K562 (cell line): ENCODE data around the gene THUMPD2. TPM values are rescaled to one million over a fixed set of nuclear protein-coding genes. Genes with fewer than 3 reads are reported as not detected.

Experiments
- ATAC-seq: fragments of 200-7000 bp; cut with Tn5 transposase; 3 replicates; pipeline ENCODE4 v1.9.1; 2020; ENCODE audit warnings: moderate library complexity
- BruUV-seq: library from RNA; stranded (reverse); fragments of 400-500 nt; replicated peaks from 2 replicates; lab custom pipeline; 2021; lab: Mats Ljungman, UMichigan
- CTCF ChIA-PET: fragments of 300-600 bp; formaldehyde crosslinking; extraction: SDS; loops from one replicate; lab custom pipeline; 2021; ENCODE audit warnings: low intra/inter-chr PET ratio; lab: Yijun Ruan, JAX
- POLR2A ChIA-PET: fragments of 300-600, 350-650 bp; sonication (Branson Sonifier 250); formaldehyde crosslinking; extraction: SDS; loops from one replicate; lab custom pipeline; 2021; ENCODE audit warnings: antibody characterized with exemption, inconsistent platforms; lab: Yijun Ruan, JAX
- DNase-seq, 4 experiments: peaks; one replicate each; pipeline versions ENCODE4 v3.0.0 to v3.0.0-alpha.2; 2011 to 2018; ENCODE audit warnings: low spot score in 3 of 4, mixed read lengths in 3 of 4; ENCODE audit errors: extremely low read depth in 1 of 4
- FAIRE-seq: peaks from 2 replicates; lab custom pipeline; 2011; peaks lifted over from hg19 to GRCh38; lab: Jason Lieb, UNC
- H2AFZ ChIP-seq: 2 replicates; pipeline ENCODE4 v1.6.0; 2011; ENCODE audit warnings: low read depth, low read length, control low read depth, inconsistent platforms
- H3K27ac ChIP-seq: fragments of 200-600 bp; 3 replicates; pipeline ENCODE4 v1.8.0; 2011; ENCODE audit warnings: low read depth, mild to moderate bottlenecking, control low read depth, inconsistent platforms, low read length, moderate library complexity, mixed read lengths; ENCODE audit errors: extremely low read depth
- H3K27me3 ChIP-seq, 2 experiments: fragments of 300-600 bp in 1 of 2; 2 replicates in 1 of 2; 3 replicates in 1 of 2; pipeline versions ENCODE4 v1.6.0 to v1.8.0; 2011; ENCODE audit warnings: inconsistent platforms in 2 of 2, low read length in 2 of 2, mild to moderate bottlenecking in 1 of 2, mixed read lengths in 1 of 2, moderate library complexity in 1 of 2; ENCODE audit not compliant: control insufficient read depth in 2 of 2, insufficient read depth in 2 of 2
- H3K36me3 ChIP-seq: fragments of 300-600 bp; 3 replicates; pipeline ENCODE4 v1.8.0; 2011; ENCODE audit warnings: mild to moderate bottlenecking, low read length, inconsistent platforms; ENCODE audit not compliant: control insufficient read depth, insufficient read depth
- H3K4me1 ChIP-seq, 2 experiments: fragments of 200-600 bp in 1 of 2; replicated peaks in 1 of 2; 2 replicates in 1 of 2; 3 replicates in 1 of 2; pipeline versions ENCODE4 v1.5.1 to v1.8.0; 2011; ENCODE audit warnings: inconsistent platforms in 2 of 2, low read length in 2 of 2, mild to moderate bottlenecking in 1 of 2, mixed read lengths in 1 of 2, moderate library complexity in 1 of 2; ENCODE audit not compliant: control insufficient read depth in 2 of 2, insufficient read depth in 2 of 2
- H3K4me2 ChIP-seq: 2 replicates; pipeline ENCODE4 v1.6.1; 2011; ENCODE audit warnings: low read length, control low read depth, inconsistent platforms, mixed read lengths; ENCODE audit not compliant: insufficient read depth
- H3K4me3 ChIP-seq: fragments of 200-600 bp; sonication (generic), shearing (Covaris generic); 2 replicates; pipeline ENCODE4 v1.5.1; 2016; ENCODE audit warnings: control low read depth, inconsistent platforms
- H3K79me2 ChIP-seq: fragments of 200-600 bp; 3 replicates; pipeline ENCODE4 v1.8.0; 2011; ENCODE audit warnings: low read length, inconsistent platforms; ENCODE audit not compliant: control insufficient read depth, insufficient read depth
- H3K9ac ChIP-seq, 2 experiments: 2 replicates each; pipeline versions ENCODE4 v1.6.0 to v1.6.1; 2011; ENCODE audit warnings: low read depth in 2 of 2, low read length in 2 of 2, control low read depth in 1 of 2, inconsistent platforms in 1 of 2, mild to moderate bottlenecking in 1 of 2, mixed read lengths in 1 of 2; ENCODE audit not compliant: insufficient read depth in 1 of 2
- H3K9me1 ChIP-seq: one replicate; pipeline ENCODE4 v1.6.0; 2011; ENCODE audit warnings: inconsistent platforms, mild to moderate bottlenecking, low read length, moderate library complexity; ENCODE audit not compliant: control insufficient read depth, insufficient read depth
- H3K9me3 ChIP-seq: replicated peaks from 2 replicates; pipeline ENCODE4 v1.5.1; 2011; ENCODE audit warnings: low read depth, low read length, inconsistent platforms; ENCODE audit not compliant: control insufficient read depth, insufficient read depth
- H4K20me1 ChIP-seq: replicated peaks from 2 replicates; pipeline ENCODE4 v1.6.1; 2011; ENCODE audit warnings: low read length, inconsistent platforms, mixed read lengths; ENCODE audit not compliant: control insufficient read depth, insufficient read depth
- NRF1 ChIP-seq, 2 experiments: fragments of 450-650 bp; IDR thresholded peaks in 1 of 2; conservative IDR thresholded peaks in 1 of 2; 2 replicates each; pipeline ENCODE4 v1.6.1; 2014; ENCODE audit warnings: mild to moderate bottlenecking in 2 of 2
- RAD21 ChIP-seq, 2 experiments: fragments of 250-450 bp in 1 of 2; fragments of 450-650 bp in 1 of 2; sonication (Bioruptor Pico) in 1 of 2; formaldehyde crosslinking in 1 of 2; IDR thresholded peaks in 1 of 2; conservative IDR thresholded peaks in 1 of 2; 2 replicates each; pipeline versions ENCODE4 v1.4.0 to v1.8.0; 2020 to 2022; ENCODE audit warnings: mild to moderate bottlenecking in 2 of 2, moderate library complexity in 1 of 2
- SMARCB1 ChIP-seq: IDR thresholded peaks from 2 replicates; pipeline ENCODE4 v1.6.1; 2011; ENCODE audit warnings: improper control_type of control experiment, low read depth; ENCODE audit not compliant: insufficient read length
- SMC3 ChIP-seq: conservative IDR thresholded peaks from 2 replicates; pipeline ENCODE4 v1.6.1; 2011; ENCODE audit warnings: low read depth, low read length, improper control_type of control experiment; ENCODE audit not compliant: insufficient read depth
- ZNF217 ChIP-seq: sonication (generic); formaldehyde crosslinking; IDR thresholded peaks from 2 replicates; pipeline ENCODE4 v1.8.0; 2022; ENCODE audit warnings: mild to moderate bottlenecking, missing genetic modification reagents
- ZNF589 ChIP-seq: fragments of 200-800 bp; sonication (Bioruptor generic); IDR thresholded peaks from 2 replicates; pipeline ENCODE4 v1.6.1; 2016; ENCODE audit warnings: low read depth, missing genetic modification characterization, missing compliant biosample characterization
- WGBS: fragments of 100-300 bp; shearing (Covaris generic); methylation state at CpG from one replicate; pipeline ENCODE4 v1.1.6; 2016; ENCODE audit warnings: low coverage, mixed read lengths; ENCODE audit not compliant: insufficient coverage; ENCODE audit errors: missing lambda C conversion rate; 5-methylcytosine and 5-hydroxymethylcytosine counted together
- in situ Hi-C: fragments of 300-500 bp; cut with MboI; formaldehyde crosslinking; loops from 4 replicates; pipeline ENCODE4 v1.15.0; 2018; ENCODE audit warnings: inconsistent platforms, mixed read lengths
- intact Hi-C: fragments of 100-400 bp; cut with micrococcal nuclease; formaldehyde crosslinking; loops from 2 replicates; pipeline ENCODE4 v1.14.2; 2022
- polyA plus RNA-seq, 8 experiments: library from polyadenylated mRNA; depleted of rRNA in 4 of 8; stranded (reverse) in 5 of 8; unstranded in 3 of 8; fragments of >200 nt; fragmentation: Nextera tagmentation in 2 of 8; fragmentation: Illumina TruSeq in 1 of 8; extraction: Ambion mirVana in 2 of 8; extraction: Trizol in 1 of 8; gene quantifications; 2 replicates each; pipeline versions ENCODE4 v1.2.1 to v1.2.3, GENCODE V29; 2011 to 2014; ENCODE audit warnings: inconsistent platforms in 1 of 8, missing spikeins in 1 of 8
- total RNA-seq, 7 experiments: library from RNA; depleted of rRNA in 6 of 7; stranded (reverse); fragments of >200 nt in 6 of 7; fragmentation: Illumina TruSeq in 2 of 7; extraction: Trizol in 2 of 7; gene quantifications; 2 replicates each; pipeline versions ENCODE4 v1.2.1 to v1.2.3, GENCODE V29; 2011 to 2021; ENCODE audit warnings: low replicate concordance in 1 of 7
- TF ChIP-seq, protein P1 (sequence below), 2 experiments: fragments of 450-650 bp; formaldehyde crosslinking in 1 of 2; IDR thresholded peaks; 2 replicates each; pipeline versions ENCODE4 v1.4.0 to v1.6.1; 2014 to 2020; ENCODE audit warnings: mild to moderate bottlenecking in 2 of 2, borderline replicate concordance in 1 of 2, low read depth in 1 of 2
- TF ChIP-seq, protein P2 (sequence below), 3 experiments: IDR thresholded peaks in 2 of 3; conservative IDR thresholded peaks in 1 of 3; 2 replicates each; pipeline ENCODE4 v1.5.1; 2011 to 2012; ENCODE audit warnings: low read length in 3 of 3, mild to moderate bottlenecking in 3 of 3, control low read depth in 2 of 3, improper control_type of control experiment in 1 of 3, inconsistent platforms in 1 of 3, low read depth in 1 of 3, mixed read lengths in 1 of 3, moderate library complexity in 1 of 3; ENCODE audit not compliant: insufficient read depth in 2 of 3

THUMPD2 gene
- total and polyA plus RNA-seq, 9 of the 15 experiments (the other 6 are each of a cell fraction or from before 2014, with no cell fraction given), result 9.6 to 40.4 (median 24.0) TPM

DNA sequence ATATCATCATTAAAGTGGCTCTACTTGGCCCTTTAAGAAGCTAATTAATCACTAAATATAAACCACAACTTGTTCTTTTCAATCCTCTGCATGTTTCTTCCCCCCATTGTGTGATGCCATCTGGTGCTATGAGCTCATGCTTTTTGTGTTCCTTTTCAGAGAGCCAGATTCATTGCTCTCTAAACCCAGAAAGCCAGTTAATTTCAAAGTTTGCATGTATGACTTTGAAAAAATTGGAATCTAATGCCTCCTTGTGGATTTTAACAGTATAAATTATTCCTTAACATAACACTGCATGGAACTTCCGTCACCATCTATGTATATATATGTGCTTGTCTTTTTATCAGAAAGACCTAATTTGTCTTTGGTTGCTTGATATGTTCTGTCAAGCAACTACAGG, 82.2 kb downstream of the THUMPD2 start:
- H3K9me3 ChIP-seq, result 0 out of 2 replicates have a peak, but pooled peaks cover 3% of the 10 kb centered on the region
- intact Hi-C loops (loop anchor here (1.0 kb wide), 1 partner anchor 184 kb away; no protein-coding TSS in a partner anchor), in situ Hi-C loops (no loop called here)
- no peaks in the 10 kb centered on the region for H3K36me3 ChIP-seq
- ChIA-PET POLR2A (interaction anchor here (0.6 to 1.5 kb wide), 4 partner anchors 9 to 390 kb away, joined by 3 to 4 read pairs (median 3); no protein-coding TSS in a partner anchor), CTCF (no interaction called here)
- no peaks in the 10 kb centered on the region for H3K4me1 ChIP-seq
- ATAC-seq (peak; percentile 71), DNase-seq (peak in 1 of 4 experiments; percentile 6), FAIRE-seq (no peak)
- H3K4me3 ChIP-seq, result no peak overlapping the region
- no peaks in the 10 kb centered on the region for H3K79me2 ChIP-seq
- no peak overlapping the region for H3K27ac ChIP-seq
- 0% methylated on average over 1 of the region's 1 CpG for WGBS
- no peaks in the 10 kb centered on the region; a peak in 1 of 5 replicates for H3K27me3 ChIP-seq
- no peaks in the 10 kb centered on the region for H4K20me1 ChIP-seq
- no peak overlapping the region for H2AFZ ChIP-seq
- H3K4me2 ChIP-seq, result no peak overlapping the region
- BruUV-seq, result no TSS peak
- no peaks in the 10 kb centered on the region for H3K9me1 ChIP-seq
- H3K9ac ChIP-seq, result no peak overlapping the region
- TF ChIP-seq SMC3, result 0 out of 2 replicates have a peak, but pooled peaks have one; percentile 3
- TF ChIP-seq ZNF589 (CRISPR knock-in tag), result no peak
- no peak for TF ChIP-seq NRF1 (conservative IDR thresholded peaks at IDR 0.05 in 1 of 2, IDR thresholded peaks at IDR 0.05 in 1 of 2)
- TF ChIP-seq, protein P1, sequence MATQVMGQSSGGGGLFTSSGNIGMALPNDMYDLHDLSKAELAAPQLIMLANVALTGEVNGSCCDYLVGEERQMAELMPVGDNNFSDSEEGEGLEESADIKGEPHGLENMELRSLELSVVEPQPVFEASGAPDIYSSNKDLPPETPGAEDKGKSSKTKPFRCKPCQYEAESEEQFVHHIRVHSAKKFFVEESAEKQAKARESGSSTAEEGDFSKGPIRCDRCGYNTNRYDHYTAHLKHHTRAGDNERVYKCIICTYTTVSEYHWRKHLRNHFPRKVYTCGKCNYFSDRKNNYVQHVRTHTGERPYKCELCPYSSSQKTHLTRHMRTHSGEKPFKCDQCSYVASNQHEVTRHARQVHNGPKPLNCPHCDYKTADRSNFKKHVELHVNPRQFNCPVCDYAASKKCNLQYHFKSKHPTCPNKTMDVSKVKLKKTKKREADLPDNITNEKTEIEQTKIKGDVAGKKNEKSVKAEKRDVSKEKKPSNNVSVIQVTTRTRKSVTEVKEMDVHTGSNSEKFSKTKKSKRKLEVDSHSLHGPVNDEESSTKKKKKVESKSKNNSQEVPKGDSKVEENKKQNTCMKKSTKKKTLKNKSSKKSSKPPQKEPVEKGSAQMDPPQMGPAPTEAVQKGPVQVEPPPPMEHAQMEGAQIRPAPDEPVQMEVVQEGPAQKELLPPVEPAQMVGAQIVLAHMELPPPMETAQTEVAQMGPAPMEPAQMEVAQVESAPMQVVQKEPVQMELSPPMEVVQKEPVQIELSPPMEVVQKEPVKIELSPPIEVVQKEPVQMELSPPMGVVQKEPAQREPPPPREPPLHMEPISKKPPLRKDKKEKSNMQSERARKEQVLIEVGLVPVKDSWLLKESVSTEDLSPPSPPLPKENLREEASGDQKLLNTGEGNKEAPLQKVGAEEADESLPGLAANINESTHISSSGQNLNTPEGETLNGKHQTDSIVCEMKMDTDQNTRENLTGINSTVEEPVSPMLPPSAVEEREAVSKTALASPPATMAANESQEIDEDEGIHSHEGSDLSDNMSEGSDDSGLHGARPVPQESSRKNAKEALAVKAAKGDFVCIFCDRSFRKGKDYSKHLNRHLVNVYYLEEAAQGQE (IDR thresholded peaks at IDR 0.05; ENCODE audit: borderline replicate concordance), result peak; percentile 53; the same call in 1 of the 2 replicates
- TF ChIP-seq, protein P1 (CRISPR knock-in tag; IDR thresholded peaks at IDR 0.05; ENCODE audit: low read depth), result no peak
- TF ChIP-seq, protein P2, sequence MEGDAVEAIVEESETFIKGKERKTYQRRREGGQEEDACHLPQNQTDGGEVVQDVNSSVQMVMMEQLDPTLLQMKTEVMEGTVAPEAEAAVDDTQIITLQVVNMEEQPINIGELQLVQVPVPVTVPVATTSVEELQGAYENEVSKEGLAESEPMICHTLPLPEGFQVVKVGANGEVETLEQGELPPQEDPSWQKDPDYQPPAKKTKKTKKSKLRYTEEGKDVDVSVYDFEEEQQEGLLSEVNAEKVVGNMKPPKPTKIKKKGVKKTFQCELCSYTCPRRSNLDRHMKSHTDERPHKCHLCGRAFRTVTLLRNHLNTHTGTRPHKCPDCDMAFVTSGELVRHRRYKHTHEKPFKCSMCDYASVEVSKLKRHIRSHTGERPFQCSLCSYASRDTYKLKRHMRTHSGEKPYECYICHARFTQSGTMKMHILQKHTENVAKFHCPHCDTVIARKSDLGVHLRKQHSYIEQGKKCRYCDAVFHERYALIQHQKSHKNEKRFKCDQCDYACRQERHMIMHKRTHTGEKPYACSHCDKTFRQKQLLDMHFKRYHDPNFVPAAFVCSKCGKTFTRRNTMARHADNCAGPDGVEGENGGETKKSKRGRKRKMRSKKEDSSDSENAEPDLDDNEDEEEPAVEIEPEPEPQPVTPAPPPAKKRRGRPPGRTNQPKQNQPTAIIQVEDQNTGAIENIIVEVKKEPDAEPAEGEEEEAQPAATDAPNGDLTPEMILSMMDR (IDR thresholded peaks at IDR 0.05 in 2 of 3, conservative IDR thresholded peaks at IDR 0.05 in 1 of 3; ENCODE audit: insufficient read depth in 2 of 3, low read depth in 1 of 3, low read length in 3 of 3), result peak in 2 of 3 experiments; percentile 10 to 43; a peak in 2 of 6 replicates
- no peak for TF ChIP-seq SMARCB1
- no peak for TF ChIP-seq ZNF217
- TF ChIP-seq RAD21 (CRISPR knock-in tag; conservative IDR thresholded peaks at IDR 0.05 in 1 of 2, IDR thresholded peaks at IDR 0.05 in 1 of 2), result peak; percentile 60 to 67
